HEK293 (cell line): ENCODE data around the gene EXOC3.

Experiments
- CTCF ChIA-PET: fragments of 350-600 bp; formaldehyde crosslinking; extraction: SDS; loops from one replicate; lab custom pipeline; 2021; ENCODE audit warnings: antibody characterized with exemption; lab: Yijun Ruan, JAX
- POLR2A ChIA-PET: fragments of 300-600 bp; formaldehyde crosslinking; extraction: SDS; loops from one replicate; lab custom pipeline; 2020; ENCODE audit warnings: antibody characterized with exemption, inconsistent platforms; lab: Yijun Ruan, JAX
- H3K27ac ChIP-seq: fragments of 200-500 bp; sonication (Bioruptor generic); 2 replicates; pipeline ENCODE4 v1.5.1; 2014; ENCODE audit warnings: low read depth, low read length, control low read depth, inconsistent platforms; ENCODE audit errors: extremely low read depth
- H3K36me3 ChIP-seq, 2 experiments: fragments of 200-500 bp in 1 of 2; sonication (Bioruptor generic) in 1 of 2; 1 replicate in 1 of 2; 2 replicates in 1 of 2; pipeline ENCODE4 v1.5.1; 2014 to 2017; ENCODE audit warnings: inconsistent platforms in 2 of 2, low read length in 2 of 2; ENCODE audit not compliant: control insufficient read depth in 2 of 2, insufficient read depth in 1 of 2
- H3K4me1 ChIP-seq: fragments of 200-500 bp; sonication (Bioruptor generic); 2 replicates; pipeline ENCODE4 v1.5.1; 2014; ENCODE audit warnings: mild to moderate bottlenecking, low read length, inconsistent platforms; ENCODE audit not compliant: control insufficient read depth, insufficient read depth
- H3K4me3 ChIP-seq: 2 replicates; pipeline ENCODE4 v1.5.1; 2011; ENCODE audit warnings: low read depth, mild to moderate bottlenecking, control low read depth, low read length, moderate library complexity
- H3K9me3 ChIP-seq: fragments of 200-500 bp; sonication (Bioruptor generic); 2 replicates; pipeline ENCODE4 v1.5.1; 2014; ENCODE audit warnings: low read depth, low read length, inconsistent platforms; ENCODE audit not compliant: control insufficient read depth, insufficient read depth
- ZFP3 ChIP-seq: fragments of 450-650 bp; formaldehyde crosslinking; IDR thresholded peaks from 2 replicates; pipeline ENCODE4 v1.5.1; 2016; ENCODE audit warnings: low read depth, missing biosample characterization, missing genetic modification characterization
- ZNF202 ChIP-seq: fragments of 450-650 bp; formaldehyde crosslinking; IDR thresholded peaks from 2 replicates; pipeline ENCODE4 v1.5.1; 2016; ENCODE audit warnings: missing biosample characterization, missing genetic modification characterization, borderline replicate concordance
- ZNF23 ChIP-seq: fragments of 450-650 bp; formaldehyde crosslinking; IDR thresholded peaks from 2 replicates; pipeline ENCODE4 v1.5.1; 2016; ENCODE audit warnings: missing biosample characterization, missing genetic modification characterization, borderline replicate concordance
- ZNF341 ChIP-seq: fragments of 450-650 bp; formaldehyde crosslinking; IDR thresholded peaks from 2 replicates; pipeline ENCODE4; 2016; ENCODE audit warnings: low read depth, missing biosample characterization, missing genetic modification characterization
- ZNF510 ChIP-seq: fragments of 450-650 bp; formaldehyde crosslinking; IDR thresholded peaks from 2 replicates; pipeline ENCODE4 v1.5.1; 2018; ENCODE audit warnings: mild to moderate bottlenecking, missing genetic modification characterization, missing biosample characterization; ENCODE audit not compliant: insufficient replicate concordance
- ZNF548 ChIP-seq: fragments of 450-650 bp; formaldehyde crosslinking; IDR thresholded peaks from 2 replicates; pipeline ENCODE4 v1.5.1; 2016; ENCODE audit warnings: missing biosample characterization, missing genetic modification characterization
- ZNF549 ChIP-seq: fragments of 450-650 bp; IDR thresholded peaks from 2 replicates; pipeline ENCODE4 v1.5.1; 2018; ENCODE audit warnings: missing biosample characterization, missing genetic modification characterization, mild to moderate bottlenecking, inconsistent platforms, moderate library complexity
- ZNF654 ChIP-seq: fragments of 450-650 bp; formaldehyde crosslinking; IDR thresholded peaks from 2 replicates; pipeline ENCODE4 v1.5.1; 2016; ENCODE audit warnings: low read depth, missing biosample characterization, missing genetic modification characterization
- ZNF791 ChIP-seq: fragments of 450-650 bp; formaldehyde crosslinking; IDR thresholded peaks from 2 replicates; pipeline ENCODE4 v1.5.1; 2016; ENCODE audit warnings: missing biosample characterization, missing genetic modification characterization
- TF ChIP-seq, protein P1 (sequence below): fragments of 450-650 bp; formaldehyde crosslinking; optimal IDR thresholded peaks from 2 replicates; pipeline ENCODE3; 2016; ENCODE audit warnings: missing biosample characterization, mild to moderate bottlenecking, missing genetic modification characterization
- TF ChIP-seq, protein P2 (sequence below): fragments of 450-650 bp; formaldehyde crosslinking; IDR thresholded peaks from 2 replicates; pipeline ENCODE4 v1.5.1; 2017; ENCODE audit warnings: missing biosample characterization, missing genetic modification characterization
- TF ChIP-seq, protein P3 (sequence below): fragments of 450-650 bp; formaldehyde crosslinking; IDR thresholded peaks from 2 replicates; pipeline ENCODE4 v1.5.1; 2016; ENCODE audit warnings: missing biosample characterization, missing genetic modification characterization
- TF ChIP-seq, protein P4 (sequence below): fragments of 450-650 bp; formaldehyde crosslinking; IDR thresholded peaks from 2 replicates; pipeline ENCODE4; 2016; ENCODE audit warnings: missing biosample characterization, missing genetic modification characterization

EXOC3 gene

DNA sequence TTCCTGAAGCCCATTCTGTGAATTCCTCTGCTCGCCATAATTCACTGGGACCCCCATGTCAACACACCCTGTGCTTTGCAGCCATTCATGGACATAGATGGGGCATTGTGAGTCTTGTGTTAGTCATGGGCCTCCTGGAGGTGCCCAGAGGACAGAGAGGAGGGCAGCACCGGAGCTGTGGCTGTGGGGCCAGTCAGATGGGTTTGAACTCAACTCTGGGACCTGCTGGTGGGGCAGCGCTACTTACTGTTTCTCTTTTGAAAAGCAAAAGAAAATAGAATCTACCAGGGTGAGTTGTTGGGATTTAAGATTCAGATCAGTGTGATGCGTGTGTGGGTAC lies 11.3 kb upstream of the EXOC3 start (continued):
- no peak for TF ChIP-seq ZNF549
- TF ChIP-seq, protein P1, sequence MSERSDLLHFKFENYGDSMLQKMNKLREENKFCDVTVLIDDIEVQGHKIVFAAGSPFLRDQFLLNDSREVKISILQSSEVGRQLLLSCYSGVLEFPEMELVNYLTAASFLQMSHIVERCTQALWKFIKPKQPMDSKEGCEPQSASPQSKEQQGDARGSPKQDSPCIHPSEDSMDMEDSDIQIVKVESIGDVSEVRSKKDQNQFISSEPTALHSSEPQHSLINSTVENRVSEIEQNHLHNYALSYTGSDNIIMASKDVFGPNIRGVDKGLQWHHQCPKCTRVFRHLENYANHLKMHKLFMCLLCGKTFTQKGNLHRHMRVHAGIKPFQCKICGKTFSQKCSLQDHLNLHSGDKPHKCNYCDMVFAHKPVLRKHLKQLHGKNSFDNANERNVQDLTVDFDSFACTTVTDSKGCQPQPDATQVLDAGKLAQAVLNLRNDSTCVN (tag by site-specific recombination): no peak
- no peak for TF ChIP-seq ZNF548
- TF ChIP-seq ZNF654 (tag by site-specific recombination): no peak
- no peak for TF ChIP-seq ZFP3 (tag by site-specific recombination)
- no peak for TF ChIP-seq ZNF202 (tag by site-specific recombination)
- no peak for TF ChIP-seq ZNF791 (tag by site-specific recombination)
- TF ChIP-seq ZNF510: no peak
- TF ChIP-seq, all 188 proteins: peak for 0

DNA sequence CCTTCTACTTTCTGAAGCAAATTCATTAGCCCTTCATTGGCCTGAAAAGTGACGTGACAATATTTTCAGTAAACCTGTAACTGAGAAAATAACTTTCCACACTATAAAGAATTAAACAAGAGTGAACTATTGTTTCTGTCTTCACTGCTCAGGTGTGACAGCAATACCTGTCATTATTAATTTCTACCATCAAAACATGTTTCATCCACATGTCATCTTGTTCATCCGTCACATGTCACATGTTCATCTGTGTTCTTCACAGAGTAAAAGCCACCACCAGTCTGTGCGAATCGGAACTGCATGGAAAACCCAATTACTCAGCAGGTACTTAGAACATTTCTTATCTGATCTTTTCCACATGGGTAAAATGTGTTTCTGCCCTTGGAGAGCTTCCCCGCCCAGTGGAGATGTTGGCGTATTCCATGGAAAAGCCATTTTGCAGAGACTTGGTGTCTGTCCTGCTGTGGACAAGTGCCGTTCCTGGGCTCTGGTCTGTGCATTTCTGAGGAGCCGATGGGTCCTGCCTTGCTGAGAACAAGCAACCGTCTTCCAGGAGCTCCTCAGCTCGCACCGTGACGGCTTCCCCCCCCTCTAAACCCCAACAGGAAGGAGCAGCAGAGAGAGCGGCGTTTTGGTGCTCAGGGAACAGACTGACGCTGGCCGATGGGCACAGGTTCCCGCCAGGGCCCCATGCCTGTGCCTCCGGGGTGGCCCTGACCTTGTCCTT lies 10.6 kb upstream of the EXOC3 start:
- Histone ChIP-seq H3K36me3 (peaks cover 0 to 45% of the 10 kb centered on the region in 2 experiments; a peak in 1 of 3 replicates), H3K27ac (no peak overlapping the region)
- CTCF ChIA-PET: interaction anchor here (0.6 to 7.3 kb wide), 14 partner anchors 8 to 491 kb away, joined by 3 to 137 read pairs (median 4); partner anchors contain the start of genes AHRR and EXOC3
- TF ChIP-seq, protein P2, sequence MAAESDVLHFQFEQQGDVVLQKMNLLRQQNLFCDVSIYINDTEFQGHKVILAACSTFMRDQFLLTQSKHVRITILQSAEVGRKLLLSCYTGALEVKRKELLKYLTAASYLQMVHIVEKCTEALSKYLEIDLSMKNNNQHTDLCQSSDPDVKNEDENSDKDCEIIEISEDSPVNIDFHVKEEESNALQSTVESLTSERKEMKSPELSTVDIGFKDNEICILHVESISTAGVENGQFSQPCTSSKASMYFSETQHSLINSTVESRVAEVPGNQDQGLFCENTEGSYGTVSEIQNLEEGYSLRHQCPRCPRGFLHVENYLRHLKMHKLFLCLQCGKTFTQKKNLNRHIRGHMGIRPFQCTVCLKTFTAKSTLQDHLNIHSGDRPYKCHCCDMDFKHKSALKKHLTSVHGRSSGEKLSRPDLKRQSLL (tag by site-specific recombination): no peak
- TF ChIP-seq, protein P3, sequence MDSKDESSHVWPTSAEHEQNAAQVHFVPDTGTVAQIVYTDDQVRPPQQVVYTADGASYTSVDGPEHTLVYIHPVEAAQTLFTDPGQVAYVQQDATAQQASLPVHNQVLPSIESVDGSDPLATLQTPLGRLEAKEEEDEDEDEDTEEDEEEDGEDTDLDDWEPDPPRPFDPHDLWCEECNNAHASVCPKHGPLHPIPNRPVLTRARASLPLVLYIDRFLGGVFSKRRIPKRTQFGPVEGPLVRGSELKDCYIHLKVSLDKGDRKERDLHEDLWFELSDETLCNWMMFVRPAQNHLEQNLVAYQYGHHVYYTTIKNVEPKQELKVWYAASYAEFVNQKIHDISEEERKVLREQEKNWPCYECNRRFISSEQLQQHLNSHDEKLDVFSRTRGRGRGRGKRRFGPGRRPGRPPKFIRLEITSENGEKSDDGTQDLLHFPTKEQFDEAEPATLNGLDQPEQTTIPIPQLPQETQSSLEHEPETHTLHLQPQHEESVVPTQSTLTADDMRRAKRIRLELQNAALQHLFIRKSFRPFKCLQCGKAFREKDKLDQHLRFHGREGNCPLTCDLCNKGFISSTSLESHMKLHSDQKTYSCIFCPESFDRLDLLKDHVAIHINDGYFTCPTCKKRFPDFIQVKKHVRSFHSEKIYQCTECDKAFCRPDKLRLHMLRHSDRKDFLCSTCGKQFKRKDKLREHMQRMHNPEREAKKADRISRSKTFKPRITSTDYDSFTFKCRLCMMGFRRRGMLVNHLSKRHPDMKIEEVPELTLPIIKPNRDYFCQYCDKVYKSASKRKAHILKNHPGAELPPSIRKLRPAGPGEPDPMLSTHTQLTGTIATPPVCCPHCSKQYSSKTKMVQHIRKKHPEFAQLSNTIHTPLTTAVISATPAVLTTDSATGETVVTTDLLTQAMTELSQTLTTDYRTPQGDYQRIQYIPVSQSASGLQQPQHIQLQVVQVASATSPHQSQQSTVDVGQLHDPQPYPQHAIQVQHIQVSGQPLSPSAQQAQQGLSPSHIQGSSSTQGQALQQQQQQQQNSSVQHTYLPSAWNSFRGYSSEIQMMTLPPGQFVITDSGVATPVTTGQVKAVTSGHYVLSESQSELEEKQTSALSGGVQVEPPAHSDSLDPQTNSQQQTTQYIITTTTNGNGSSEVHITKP (tag by site-specific recombination): peak; percentile 12; the same call in 1 of the 2 replicates
- TF ChIP-seq, all 188 proteins: peak for 1
- H3K9me3 ChIP-seq: no peaks in the 10 kb centered on the region
- H3K4me1 ChIP-seq: no peaks in the 10 kb centered on the region
- POLR2A ChIA-PET: no interaction called here
- H3K4me3 ChIP-seq: no peak overlapping the region

DNA sequence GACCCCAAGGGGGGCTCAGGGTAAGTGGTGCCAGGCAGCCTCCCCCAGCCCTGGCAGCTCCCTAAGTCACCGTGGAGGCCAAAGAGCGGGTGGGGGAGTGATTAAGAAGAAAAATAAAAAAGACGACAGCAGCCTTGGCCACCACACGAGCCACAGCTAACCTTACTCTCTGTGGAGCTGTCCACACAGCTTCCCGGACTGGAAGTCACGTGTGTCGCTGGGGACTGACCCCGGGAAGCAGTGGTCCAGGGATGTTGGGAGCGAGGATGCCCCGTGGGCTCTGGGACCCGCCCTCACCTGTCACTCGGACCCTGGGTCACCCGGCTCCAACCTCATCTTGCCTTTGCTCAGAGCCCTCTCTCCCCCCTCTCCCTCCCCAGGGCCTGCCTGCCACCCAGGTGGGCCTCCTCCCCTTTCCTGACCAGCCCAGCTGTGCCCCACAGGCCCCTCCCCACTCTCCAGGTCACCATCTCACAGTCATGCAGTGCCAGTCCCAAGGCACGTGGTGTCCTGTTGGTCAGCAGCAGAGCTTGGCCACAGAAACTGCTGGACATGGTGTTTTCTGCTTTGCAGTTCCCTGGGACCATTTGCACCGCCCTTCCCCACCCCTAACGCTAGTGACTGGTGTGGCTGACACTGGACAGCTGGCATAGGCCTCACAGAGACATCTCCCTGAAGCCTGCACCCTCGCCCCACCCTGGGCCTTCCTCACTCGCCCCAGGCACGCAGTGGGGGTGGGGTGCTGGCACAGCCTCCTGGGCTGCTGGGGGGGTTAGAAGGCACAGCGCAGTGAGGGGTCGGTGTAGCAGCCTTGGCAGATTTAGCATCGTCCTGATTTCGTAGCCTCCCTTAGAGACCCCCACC lies 9.8 kb upstream of the EXOC3 start:
- Histone ChIP-seq H3K4me1 (no peaks in the 10 kb centered on the region), H3K9me3 (no peaks in the 10 kb centered on the region), H3K27ac (no peak overlapping the region), H3K4me3 (no peak overlapping the region), H3K36me3 (peaks cover 0 to 37% of the 10 kb centered on the region in 2 experiments; a peak in 1 of 3 replicates)
- CTCF ChIA-PET: interaction anchor here (0.6 to 7.3 kb wide), 8 partner anchors 10 to 114 kb away, joined by 3 to 137 read pairs (median 4); partner anchors contain the start of genes AHRR and EXOC3
- TF ChIP-seq, protein P4, sequence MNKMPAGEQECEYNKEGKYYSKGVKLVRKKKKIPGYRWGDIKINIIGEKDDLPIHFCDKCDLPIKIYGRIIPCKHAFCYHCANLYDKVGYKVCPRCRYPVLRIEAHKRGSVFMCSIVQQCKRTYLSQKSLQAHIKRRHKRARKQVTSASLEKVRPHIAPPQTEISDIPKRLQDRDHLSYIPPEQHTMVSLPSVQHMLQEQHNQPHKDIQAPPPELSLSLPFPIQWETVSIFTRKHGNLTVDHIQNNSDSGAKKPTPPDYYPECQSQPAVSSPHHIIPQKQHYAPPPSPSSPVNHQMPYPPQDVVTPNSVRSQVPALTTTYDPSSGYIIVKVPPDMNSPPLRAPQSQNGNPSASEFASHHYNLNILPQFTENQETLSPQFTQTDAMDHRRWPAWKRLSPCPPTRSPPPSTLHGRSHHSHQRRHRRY (tag by site-specific recombination): no peak
- peak; percentile 87 for TF ChIP-seq ZNF341
- TF ChIP-seq ZNF23 (tag by site-specific recombination): no peak
- POLR2A ChIA-PET: no interaction called here
